ENCODE results near the gene MTHFD1. TPM values are rescaled to one million over a fixed set of nuclear protein-coding genes. Genes with fewer than 3 reads are reported as not detected.

Gene MTHFD1
- polyA plus RNA-seq, 3 donors, result 11.8 to 21.3 (median 14.3) TPM

DNA sequence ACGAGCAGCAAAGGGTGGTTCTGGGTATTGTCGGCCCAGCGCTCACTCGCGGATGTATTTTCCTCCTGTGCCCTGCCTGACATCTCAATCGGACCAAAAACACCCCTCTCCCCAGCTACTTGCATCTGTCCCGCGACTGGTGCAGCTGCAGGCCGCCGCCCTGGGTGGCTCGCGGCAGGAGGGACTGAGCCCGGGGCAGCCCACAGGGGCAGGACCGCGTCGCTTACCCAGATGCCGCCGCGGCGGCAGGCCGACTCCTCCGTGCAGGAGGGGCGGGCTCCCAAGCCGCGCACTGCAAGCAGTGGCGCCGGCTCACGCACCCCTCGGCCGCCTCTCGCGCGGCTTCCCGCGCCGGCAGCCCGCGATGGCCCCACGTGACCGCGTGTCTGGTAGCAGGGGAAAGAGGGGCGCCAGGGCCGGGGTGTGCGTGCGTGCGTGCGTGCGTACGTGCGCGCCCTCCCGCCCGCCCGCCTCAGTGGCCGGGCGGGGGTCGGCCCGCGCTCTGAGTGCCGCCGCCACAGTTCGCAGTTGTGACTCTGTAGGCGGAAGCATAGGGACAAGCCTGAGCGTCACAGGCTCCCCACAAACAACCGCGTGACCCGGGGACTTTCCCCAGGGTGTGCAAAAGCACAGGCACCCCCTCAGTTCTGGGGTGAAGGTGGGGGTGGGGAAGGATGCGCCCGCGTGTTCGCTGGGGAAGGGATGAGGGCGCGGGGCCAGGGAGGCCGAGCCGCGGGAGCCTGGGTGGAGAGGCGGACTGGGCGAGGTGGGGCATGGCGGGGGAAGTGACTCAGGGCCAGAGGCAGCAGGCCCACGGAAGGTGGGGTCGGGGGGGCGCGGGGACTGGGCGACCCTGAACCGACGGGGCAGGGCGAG is 115.5 kb downstream of the MTHFD1 start, which contains the start of gene ZBTB25:
Gene ZBTB25, minus strand, starts transcription at position 405 of the 876 bp plus-strand sequence. CDS start 13,305 bp downstream, outside the sequence.
- H3K27me3 ChIP-seq (ENCODE audit: control insufficient read depth in 2 of 2, insufficient read depth in 2 of 2, low read length in 2 of 2), result no peaks in the 10 kb centered on the region
- Mint-ChIP-seq H3K27me3 (ENCODE audit: low read depth in 3 of 3) (no peaks in the 10 kb centered on the region), H3K4me1 (peaks cover 58% of the 10 kb centered on the region), H3K36me3 (peaks cover 0 to 11% of the 10 kb centered on the region in 2 donors), H3K27ac (peak within 1 kb of the TSS; percentile 97 to 99 (median 99)), H3K9me3 (no peaks in the 10 kb centered on the region), H3K4me3 (peak within 1 kb of the TSS; percentile 96)
- peaks cover 49 to 67% of the 10 kb centered on the region in 2 donors for H3K4me1 ChIP-seq (ENCODE audit: control insufficient read depth in 1 of 2, insufficient read depth in 2 of 2, low read length in 2 of 2)
- H3K36me3 ChIP-seq (replicated peaks in 1 of 2; ENCODE audit: control insufficient read depth in 1 of 2, insufficient read depth in 2 of 2, low read length in 2 of 2), result no peaks in the 10 kb centered on the region
- H3K4me2 ChIP-seq (replicated peaks; ENCODE audit: extremely low read depth, low read length, poor library complexity, severe bottlenecking), result peak within 1 kb of the TSS; percentile 91
- H4K20me1 ChIP-seq (ENCODE audit: insufficient read depth, low read length), result peaks cover 37% of the 10 kb centered on the region
- intact Hi-C loops (cut with micrococcal nuclease), result loop anchor here in 1 of 2 donors (10.0 kb wide), 1 partner anchor 151 kb away; no protein-coding TSS in a partner anchor
- TF ChIP-seq, protein P1, sequence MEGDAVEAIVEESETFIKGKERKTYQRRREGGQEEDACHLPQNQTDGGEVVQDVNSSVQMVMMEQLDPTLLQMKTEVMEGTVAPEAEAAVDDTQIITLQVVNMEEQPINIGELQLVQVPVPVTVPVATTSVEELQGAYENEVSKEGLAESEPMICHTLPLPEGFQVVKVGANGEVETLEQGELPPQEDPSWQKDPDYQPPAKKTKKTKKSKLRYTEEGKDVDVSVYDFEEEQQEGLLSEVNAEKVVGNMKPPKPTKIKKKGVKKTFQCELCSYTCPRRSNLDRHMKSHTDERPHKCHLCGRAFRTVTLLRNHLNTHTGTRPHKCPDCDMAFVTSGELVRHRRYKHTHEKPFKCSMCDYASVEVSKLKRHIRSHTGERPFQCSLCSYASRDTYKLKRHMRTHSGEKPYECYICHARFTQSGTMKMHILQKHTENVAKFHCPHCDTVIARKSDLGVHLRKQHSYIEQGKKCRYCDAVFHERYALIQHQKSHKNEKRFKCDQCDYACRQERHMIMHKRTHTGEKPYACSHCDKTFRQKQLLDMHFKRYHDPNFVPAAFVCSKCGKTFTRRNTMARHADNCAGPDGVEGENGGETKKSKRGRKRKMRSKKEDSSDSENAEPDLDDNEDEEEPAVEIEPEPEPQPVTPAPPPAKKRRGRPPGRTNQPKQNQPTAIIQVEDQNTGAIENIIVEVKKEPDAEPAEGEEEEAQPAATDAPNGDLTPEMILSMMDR (IDR thresholded peaks at IDR 0.05), result no peak
- peaks cover 68% of the 10 kb centered on the region for H3K79me2 ChIP-seq (ENCODE audit: insufficient read depth, low read length)
- H3K9me3 ChIP-seq (replicated peaks in 1 of 2; ENCODE audit: control insufficient read depth in 1 of 2, insufficient read depth in 1 of 2, low read length in 2 of 2), result no peaks in the 10 kb centered on the region
- DNase-seq, result peak; percentile 90 to 98 (median 95)
- H3K9ac ChIP-seq (ENCODE audit: insufficient read depth, low read length, poor library complexity, severe bottlenecking), result peak within 1 kb of the TSS; percentile 99
- peak within 1 kb of the TSS; percentile 99 for H3K27ac ChIP-seq (ENCODE audit: low read depth in 1 of 2, low read length in 2 of 2)
- H2AFZ ChIP-seq (ENCODE audit: insufficient read depth, low read depth, low read length, poor library complexity, severe bottlenecking), result peak within 1 kb of the TSS; percentile 95
- under 1% methylated on average over 84 of the region's 87 CpGs for WGBS (ENCODE audit: insufficient coverage)
- H3K4me3 ChIP-seq (replicated peaks in 1 of 3; ENCODE audit: low read depth in 2 of 3, low read length in 3 of 3), result peak within 1 kb of the TSS; percentile 49 to 91 (median 87)

GRCh38 chr14:64504310-64504896 is 116.2 kb downstream of the MTHFD1 start, which contains the start of gene ZBTB1:
Gene ZBTB1, plus strand, starts transcription at chr14:64504770. Its CDS starts 16,735 bp downstream, at chr14:64521505.
- H3K4me1 Mint-ChIP-seq, result peaks cover 65% of the 10 kb centered on the region
- H3K9me3 Mint-ChIP-seq, result no peaks in the 10 kb centered on the region
- peaks cover 55 to 73% of the 10 kb centered on the region in 2 donors for H3K4me1 ChIP-seq (ENCODE audit: control insufficient read depth in 1 of 2, insufficient read depth in 2 of 2, low read length in 2 of 2)
- H3K27me3 Mint-ChIP-seq (ENCODE audit: low read depth in 3 of 3), result peaks cover 0 to 2% (median 2%) of the 10 kb centered on the region in 3 donors
- H3K36me3 Mint-ChIP-seq, result peaks cover 0 to 5% of the 10 kb centered on the region in 2 donors
- H2AFZ ChIP-seq (ENCODE audit: insufficient read depth, low read depth, low read length, poor library complexity, severe bottlenecking), result peak within 1 kb of the TSS; percentile 49
- H3K4me2 ChIP-seq (replicated peaks; ENCODE audit: extremely low read depth, low read length, poor library complexity, severe bottlenecking), result peak within 1 kb of the TSS; percentile 91
- TF ChIP-seq, protein P1 (IDR thresholded peaks at IDR 0.05), result no peak
- H3K4me3 ChIP-seq (replicated peaks in 1 of 3; ENCODE audit: low read depth in 2 of 3, low read length in 3 of 3), result peak within 1 kb of the TSS; percentile 49 to 87 (median 66)
- H3K79me2 ChIP-seq (ENCODE audit: insufficient read depth, low read length), result peaks cover 75% of the 10 kb centered on the region
- H3K27ac Mint-ChIP-seq, result peak within 1 kb of the TSS; percentile 97 to 99 (median 99)
- H4K20me1 ChIP-seq (ENCODE audit: insufficient read depth, low read length), result peaks cover 44% of the 10 kb centered on the region
- DNase-seq, result peak; percentile 80 to 88 (median 86)
- no peaks in the 10 kb centered on the region for H3K27me3 ChIP-seq (ENCODE audit: control insufficient read depth in 2 of 2, insufficient read depth in 2 of 2, low read length in 2 of 2)
- peak within 1 kb of the TSS; percentile 99 for H3K9ac ChIP-seq (ENCODE audit: insufficient read depth, low read length, poor library complexity, severe bottlenecking)
- intact Hi-C loops (cut with micrococcal nuclease), result loop anchor here in 1 of 2 donors (10.0 kb wide), 1 partner anchor 150 kb away; no protein-coding TSS in a partner anchor
- no peaks in the 10 kb centered on the region for H3K9me3 ChIP-seq (replicated peaks in 1 of 2; ENCODE audit: control insufficient read depth in 1 of 2, insufficient read depth in 1 of 2, low read length in 2 of 2)
- H3K4me3 Mint-ChIP-seq, result peak within 1 kb of the TSS; percentile 96 to 98
- H3K27ac ChIP-seq (ENCODE audit: low read depth in 1 of 2, low read length in 2 of 2), result peak within 1 kb of the TSS; percentile 99
- under 1% methylated on average over 63 of the region's 63 CpGs for WGBS (ENCODE audit: insufficient coverage)
- H3K36me3 ChIP-seq (replicated peaks in 1 of 2; ENCODE audit: control insufficient read depth in 1 of 2, insufficient read depth in 2 of 2, low read length in 2 of 2), result no peaks in the 10 kb centered on the region

Data from CD14-positive monocyte (primary cell).